Peyer's patch (tissue), 4 donors: ENCODE results near the gene GOSR2.

ENCODE experiments used
- POLR2A ChIP-seq, 2 donors: fragments of 450-650 bp; IDR thresholded peaks; one replicate each; pipeline ENCODE4 v1.5.1; 2017; ENCODE audit warnings: antibody characterized with exemption in 2 of 2, mild to moderate bottlenecking in 2 of 2, moderate library complexity in 2 of 2
- TF ChIP-seq, protein P1 (sequence below), 6 experiments: fragments of 450-650 bp in 4 of 6; fragments of 200-600 bp in 2 of 6; sonication (generic) in 1 of 6; IDR thresholded peaks; one replicate each; pipeline ENCODE4 v1.5.1; 2017 to 2019; ENCODE audit warnings: antibody characterized with exemption in 6 of 6, mild to moderate bottlenecking in 3 of 6, moderate library complexity in 1 of 6

DNA sequence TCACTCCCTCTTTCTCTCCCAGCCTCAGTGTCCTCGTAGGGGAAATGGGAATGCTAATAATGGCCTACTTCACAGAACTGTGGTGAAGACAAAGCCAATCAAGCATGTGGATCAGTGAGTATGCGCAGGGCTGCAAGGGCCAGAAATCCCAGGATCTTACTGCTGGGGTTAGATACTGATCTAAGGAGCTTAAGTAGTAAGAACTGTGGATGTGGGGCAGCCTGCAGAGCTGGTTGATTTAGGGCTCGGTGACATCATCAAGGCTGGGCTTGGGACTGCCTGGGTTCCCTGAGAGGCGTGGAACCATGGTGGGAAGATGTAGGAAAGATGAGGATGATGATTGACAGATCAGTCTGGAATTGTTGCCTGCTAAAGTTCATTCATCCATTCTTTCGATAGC lies 25.6 kb downstream of the GOSR2 start:
- TF ChIP-seq, protein P1, sequence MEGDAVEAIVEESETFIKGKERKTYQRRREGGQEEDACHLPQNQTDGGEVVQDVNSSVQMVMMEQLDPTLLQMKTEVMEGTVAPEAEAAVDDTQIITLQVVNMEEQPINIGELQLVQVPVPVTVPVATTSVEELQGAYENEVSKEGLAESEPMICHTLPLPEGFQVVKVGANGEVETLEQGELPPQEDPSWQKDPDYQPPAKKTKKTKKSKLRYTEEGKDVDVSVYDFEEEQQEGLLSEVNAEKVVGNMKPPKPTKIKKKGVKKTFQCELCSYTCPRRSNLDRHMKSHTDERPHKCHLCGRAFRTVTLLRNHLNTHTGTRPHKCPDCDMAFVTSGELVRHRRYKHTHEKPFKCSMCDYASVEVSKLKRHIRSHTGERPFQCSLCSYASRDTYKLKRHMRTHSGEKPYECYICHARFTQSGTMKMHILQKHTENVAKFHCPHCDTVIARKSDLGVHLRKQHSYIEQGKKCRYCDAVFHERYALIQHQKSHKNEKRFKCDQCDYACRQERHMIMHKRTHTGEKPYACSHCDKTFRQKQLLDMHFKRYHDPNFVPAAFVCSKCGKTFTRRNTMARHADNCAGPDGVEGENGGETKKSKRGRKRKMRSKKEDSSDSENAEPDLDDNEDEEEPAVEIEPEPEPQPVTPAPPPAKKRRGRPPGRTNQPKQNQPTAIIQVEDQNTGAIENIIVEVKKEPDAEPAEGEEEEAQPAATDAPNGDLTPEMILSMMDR (IDR thresholded peaks at IDR 0.05), result no peak
- no peak for TF ChIP-seq POLR2A (IDR thresholded peaks at IDR 0.05)
